Calu3 (cell line): Measurements from ENCODE around the gene EHF. TPM values are rescaled to one million over a fixed set of nuclear protein-coding genes. Genes with fewer than 3 reads are reported as not detected.

Experiments used
- BruUV-seq: library from RNA; stranded (reverse); fragments of 400-500 nt; replicated peaks from 2 replicates; lab custom pipeline; 2021; lab: Mats Ljungman, UMichigan
- CTCF ChIA-PET: fragments of 300-600 bp; sonication (Branson Sonifier 250); formaldehyde crosslinking; loops from one replicate; lab custom pipeline; 2022; ENCODE audit warnings: antibody characterized with exemption; lab: Charles Lee
- DNase-seq: peaks from one replicate; pipeline ENCODE4 v3.0.0; 2022
- H3K27ac Mint-ChIP-seq: one replicate; pipeline ENCODE4 v1.8.0; 2022; ENCODE audit warnings: mixed read lengths; ENCODE audit not compliant: unreplicated experiment
- H3K27me3 Mint-ChIP-seq: one replicate; pipeline ENCODE4 v1.8.0; 2022; ENCODE audit warnings: mixed read lengths; ENCODE audit not compliant: unreplicated experiment
- H3K36me3 Mint-ChIP-seq: one replicate; pipeline ENCODE4 v1.8.0; 2022; ENCODE audit warnings: mild to moderate bottlenecking, moderate library complexity, mixed read lengths; ENCODE audit not compliant: insufficient read depth, unreplicated experiment
- H3K4me1 Mint-ChIP-seq: one replicate; pipeline ENCODE4 v1.8.0; 2022; ENCODE audit warnings: mild to moderate bottlenecking, low read depth, mixed read lengths; ENCODE audit not compliant: unreplicated experiment
- H3K4me3 Mint-ChIP-seq: one replicate; pipeline ENCODE4 v1.8.0; 2022; ENCODE audit warnings: mild to moderate bottlenecking, low read depth, moderate library complexity, mixed read lengths; ENCODE audit not compliant: unreplicated experiment
- H3K9me3 Mint-ChIP-seq: one replicate; pipeline ENCODE4 v1.8.0; 2022; ENCODE audit warnings: low read depth, mixed read lengths; ENCODE audit not compliant: unreplicated experiment
- CTCF ChIP-seq: fragments of 200-600 bp; IDR thresholded peaks from one replicate; pipeline ENCODE4 v1.8.0; 2022; ENCODE audit warnings: antibody characterized with exemption; ENCODE audit not compliant: unreplicated experiment
- intact Hi-C: fragments of 100-400 bp; cut with micrococcal nuclease; formaldehyde crosslinking; loops from one replicate; pipeline ENCODE4 v1.10.0; 2022; ENCODE audit not compliant: unreplicated experiment
- total RNA-seq: library from RNA; stranded (reverse); gene quantifications from 2 replicates; pipeline ENCODE4 v1.2.3, GENCODE V29; 2022

The EHF gene
- total RNA-seq, 1 experiment from 2014 or later = 286 TPM

- peak overlapping the region; percentile 96 for H3K27ac Mint-ChIP-seq
Observed at GRCh38 chr11:34620202-34620601, 691 bp upstream of the EHF start.

GRCh38 chr11:34621876-34622275, 983 bp downstream of the EHF start:
- Mint-ChIP-seq H3K4me1 (peaks cover 47% of the 10 kb centered on the region), H3K27me3 (no peaks in the 10 kb centered on the region), H3K9me3 (no peaks in the 10 kb centered on the region), H3K36me3 (peaks cover 71% of the 10 kb centered on the region), H3K27ac (peak overlapping the region; percentile 96), H3K4me3 (peak overlapping the region; percentile 91)
- DNase-seq = no peak
- no peak for TF ChIP-seq CTCF
- intact Hi-C loops = loop anchor here (1.0 to 2.0 kb wide), 3 partner anchors 10 to 33 kb away; no protein-coding TSS in a partner anchor
- CTCF ChIA-PET = interaction anchor here (1.0 to 2.7 kb wide), 8 partner anchors 16 to 33 kb away, joined by 3 to 11 read pairs (median 4); no protein-coding TSS in a partner anchor
- no TSS peak for BruUV-seq

More at GRCh38 chr11:34620202-34620601, 691 bp upstream of the EHF start:
- intact Hi-C loops = loop anchor here (2.0 kb wide), 2 partner anchors 15 to 35 kb away; no protein-coding TSS in a partner anchor
- no peak for DNase-seq
- no peaks in the 10 kb centered on the region for H3K9me3 Mint-ChIP-seq
- H3K4me3 Mint-ChIP-seq = peak overlapping the region; percentile 91
- peaks cover 54% of the 10 kb centered on the region for H3K36me3 Mint-ChIP-seq
- peaks cover 36% of the 10 kb centered on the region for H3K4me1 Mint-ChIP-seq
- H3K27me3 Mint-ChIP-seq = no peaks in the 10 kb centered on the region
- TF ChIP-seq CTCF = no peak
- CTCF ChIA-PET = interaction anchor here (0.6 to 2.7 kb wide), 8 partner anchors 12 to 59 kb away, joined by 3 to 11 read pairs (median 5); no protein-coding TSS in a partner anchor
- TSS peak; percentile 70 for BruUV-seq

GRCh38 chr11:34623463-34623862, 2.6 kb downstream of the EHF start:
- Mint-ChIP-seq H3K36me3 (peaks cover 78% of the 10 kb centered on the region), H3K27me3 (no peaks in the 10 kb centered on the region), H3K9me3 (no peaks in the 10 kb centered on the region), H3K27ac (peak overlapping the region; percentile 96), H3K4me3 (peak overlapping the region; percentile 91), H3K4me1 (peaks cover 46% of the 10 kb centered on the region)
- DNase-seq = no peak
- no peak for TF ChIP-seq CTCF
- BruUV-seq = no TSS peak
- intact Hi-C loops = no loop called here
- CTCF ChIA-PET = interaction anchor here (1.0 to 1.9 kb wide), 4 partner anchors 12 to 23 kb away, joined by 3 to 6 read pairs (median 4); no protein-coding TSS in a partner anchor

GRCh38 chr11:34624069-34624468, 3.2 kb downstream of the EHF start:
- H3K36me3 Mint-ChIP-seq = peaks cover 84% of the 10 kb centered on the region
- peaks cover 50% of the 10 kb centered on the region for H3K4me1 Mint-ChIP-seq
- DNase-seq = peak; percentile 71
- H3K27ac Mint-ChIP-seq = peak overlapping the region; percentile 96
- no peaks in the 10 kb centered on the region for H3K9me3 Mint-ChIP-seq
- intact Hi-C loops = no loop called here
- no peaks in the 10 kb centered on the region for H3K27me3 Mint-ChIP-seq
- TF ChIP-seq CTCF = no peak
- CTCF ChIA-PET = interaction anchor here (0.7 to 1.9 kb wide), 5 partner anchors 12 to 30 kb away, joined by 3 to 6 read pairs (median 4); no protein-coding TSS in a partner anchor
- H3K4me3 Mint-ChIP-seq = peak overlapping the region; percentile 91
- BruUV-seq = no TSS peak
